Activated T-helper 1 cell treated with anti-CD3 and anti-CD28 coated beads, Interleukin-2, amount 50 U/mL, for 16 hours (primary cell): ENCODE measurements around the gene OLFML1.

Experiments
- DNase-seq, 2 donors: peaks; one replicate each; pipeline ENCODE4 v3.0.0-alpha.2; 2020; ENCODE audit warnings: low read depth in 1 of 2, low spot score in 1 of 2

OLFML1 gene

GRCh38 chr11:7559398-7560283 lies 74.3 kb downstream of the OLFML1 start:
- no peak for DNase-seq
